ENCODE measurements around the gene HS3ST6.
"Not testable (repeated sequence)": the region's sequence is repeated elsewhere in the genome, so short reads cannot be mapped to it uniquely, and the experiment has no call there.

The HS3ST6 gene

DNA sequence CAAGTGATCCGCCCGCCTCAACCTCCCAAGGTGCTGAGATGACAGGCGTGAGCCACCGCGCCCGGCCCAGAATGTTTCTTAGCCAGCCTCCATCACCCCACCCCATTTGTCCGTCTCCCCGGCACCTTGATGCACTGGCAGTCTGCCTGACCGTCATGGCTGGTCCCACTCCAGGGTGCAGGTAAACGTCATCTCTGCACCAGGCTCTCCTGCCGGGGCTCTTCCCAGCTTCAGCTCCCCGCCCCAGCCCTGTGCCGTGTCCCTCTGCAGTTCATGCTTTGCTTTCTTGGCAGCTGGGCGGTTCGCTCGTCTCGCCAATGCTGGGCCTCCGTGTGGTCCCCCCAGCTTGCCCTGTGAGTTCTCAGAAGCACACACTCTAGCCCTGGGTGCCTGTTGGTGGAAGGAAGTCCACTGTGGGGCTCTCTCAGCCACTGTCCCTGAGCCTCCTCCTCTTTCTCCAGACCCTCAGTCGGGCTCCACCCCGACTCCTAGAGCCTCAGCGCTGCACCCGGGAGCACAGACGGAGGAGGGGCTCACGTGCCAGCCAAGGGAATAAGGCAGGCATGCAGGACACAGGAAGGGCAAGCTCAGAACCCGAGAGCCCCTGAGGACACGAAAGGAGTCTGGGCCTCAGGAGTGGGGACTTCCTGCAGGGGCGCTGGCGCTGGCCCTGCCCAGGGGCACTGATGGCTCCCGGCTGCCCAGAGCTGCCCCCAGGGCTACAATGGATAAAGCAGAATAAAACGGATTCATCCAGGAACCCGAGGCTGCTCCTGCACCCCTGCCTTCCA, 12.0 kb downstream of the HS3ST6 start:
- no peak for DNase-seq

DNA sequence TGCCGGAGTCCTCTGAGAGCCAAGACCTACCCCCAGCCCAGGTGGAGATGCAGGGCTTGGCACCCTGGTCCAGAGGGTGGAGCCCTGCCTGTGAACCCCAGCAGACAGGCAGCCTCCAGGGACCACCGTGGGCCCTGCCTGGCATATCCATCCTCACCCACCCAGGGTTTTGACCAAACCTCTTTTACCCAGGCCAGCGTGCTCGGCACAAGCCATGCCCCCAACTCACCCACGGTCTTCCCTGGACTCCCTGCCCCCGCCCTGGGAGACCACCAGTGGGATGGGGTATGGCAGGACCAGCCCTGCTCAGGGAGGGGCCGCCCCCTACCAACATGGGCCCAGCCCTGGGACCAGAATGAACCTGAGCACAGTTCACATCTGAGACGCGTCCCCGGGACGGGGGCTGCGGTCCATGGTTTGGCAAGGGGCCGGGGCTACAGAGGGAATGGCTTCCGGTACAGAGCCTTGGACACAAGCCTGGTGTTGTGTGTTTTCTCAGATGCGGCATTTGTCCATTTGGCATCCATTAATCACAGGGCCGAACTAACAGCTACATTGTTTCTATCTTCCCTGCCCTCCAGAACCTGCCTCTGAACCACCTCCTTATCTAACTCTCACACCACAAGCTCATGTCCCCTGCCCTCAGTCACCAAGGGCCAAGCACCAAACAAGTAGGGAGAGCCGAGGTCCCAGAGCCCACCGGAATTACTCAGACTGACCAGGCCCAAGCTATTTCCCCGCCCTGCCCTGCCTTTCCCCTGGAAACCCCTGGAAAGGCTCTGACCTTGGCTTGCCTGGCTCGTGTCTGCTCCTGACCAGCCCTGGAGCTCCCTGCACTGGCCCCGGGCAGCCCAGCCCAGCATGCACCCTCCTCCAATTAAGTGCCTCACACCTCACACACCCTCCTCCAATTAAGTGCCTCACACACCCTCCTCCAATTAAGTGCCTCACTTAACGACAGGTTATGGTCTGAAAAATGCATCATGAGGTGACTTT, 14.1 kb downstream of the HS3ST6 start:
- DNase-seq, result no peak

DNA sequence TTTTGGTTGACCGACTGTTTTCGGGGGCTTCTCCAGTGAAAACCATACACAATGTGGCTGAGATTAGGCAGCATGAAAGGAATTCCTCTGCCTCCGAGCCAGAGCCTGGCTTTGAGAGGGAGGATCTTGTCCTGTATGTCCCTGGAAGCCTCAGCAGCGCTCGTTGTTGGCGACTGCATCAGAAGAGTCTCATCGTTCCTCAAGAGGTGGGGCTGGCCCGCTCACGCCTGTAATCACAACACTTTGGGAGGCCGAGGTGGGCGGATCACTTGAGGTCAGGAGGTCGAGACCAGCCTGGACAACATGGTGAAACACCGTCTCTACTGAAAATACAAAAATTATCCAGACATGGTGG, 15.0 kb downstream of the HS3ST6 start:
- no peak for DNase-seq

DNA sequence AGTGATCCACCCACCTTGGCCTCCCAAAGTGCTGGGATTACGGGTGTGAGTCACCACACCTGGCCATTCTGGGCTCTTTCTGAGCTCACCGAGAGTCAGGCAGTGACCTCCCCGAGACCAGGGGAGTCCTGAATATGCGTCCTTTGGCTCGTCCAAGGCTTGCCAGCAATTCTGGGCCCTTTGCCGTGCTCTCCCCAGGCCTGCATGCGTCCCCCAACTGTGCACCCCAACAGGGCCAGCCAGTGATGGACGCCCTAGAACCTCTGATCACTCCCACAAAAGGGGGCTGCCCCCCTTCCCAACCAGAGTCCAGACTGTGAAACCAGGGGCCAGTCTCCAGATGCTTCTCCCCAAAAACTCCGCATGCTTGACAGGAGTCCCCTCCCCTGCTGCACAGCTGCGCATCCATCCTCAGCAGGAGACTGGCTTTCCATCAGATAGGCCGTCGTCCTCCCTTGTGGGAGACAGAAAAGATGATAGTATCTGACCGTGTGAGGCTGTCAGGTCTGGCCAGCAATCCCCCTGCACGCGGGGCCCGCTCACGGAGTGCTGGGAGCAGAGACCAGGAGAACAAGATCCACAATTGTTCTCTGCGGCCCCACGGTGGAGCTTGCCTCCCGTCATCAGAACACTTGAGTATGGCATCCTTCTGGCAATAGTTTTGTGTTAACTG, 15.5 kb downstream of the HS3ST6 start:
- DNase-seq, result no peak

DNA sequence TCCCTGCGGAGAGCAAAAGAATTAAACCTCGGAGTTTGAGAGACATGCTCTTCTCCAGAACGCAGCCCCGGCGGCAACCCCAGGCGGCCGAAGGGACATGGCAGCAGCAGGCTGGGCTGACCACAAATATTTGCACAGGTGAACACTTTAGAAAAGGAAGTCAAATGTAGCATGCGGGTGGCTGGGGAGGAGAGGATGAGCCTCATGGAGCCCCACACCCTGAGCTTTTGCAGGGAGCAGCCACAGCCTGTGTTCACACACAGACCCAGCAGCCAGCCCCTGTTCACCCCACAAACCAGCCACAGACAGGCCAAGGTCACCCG, 17.8 kb downstream of the HS3ST6 start:
- DNase-seq, result no peak

DNA sequence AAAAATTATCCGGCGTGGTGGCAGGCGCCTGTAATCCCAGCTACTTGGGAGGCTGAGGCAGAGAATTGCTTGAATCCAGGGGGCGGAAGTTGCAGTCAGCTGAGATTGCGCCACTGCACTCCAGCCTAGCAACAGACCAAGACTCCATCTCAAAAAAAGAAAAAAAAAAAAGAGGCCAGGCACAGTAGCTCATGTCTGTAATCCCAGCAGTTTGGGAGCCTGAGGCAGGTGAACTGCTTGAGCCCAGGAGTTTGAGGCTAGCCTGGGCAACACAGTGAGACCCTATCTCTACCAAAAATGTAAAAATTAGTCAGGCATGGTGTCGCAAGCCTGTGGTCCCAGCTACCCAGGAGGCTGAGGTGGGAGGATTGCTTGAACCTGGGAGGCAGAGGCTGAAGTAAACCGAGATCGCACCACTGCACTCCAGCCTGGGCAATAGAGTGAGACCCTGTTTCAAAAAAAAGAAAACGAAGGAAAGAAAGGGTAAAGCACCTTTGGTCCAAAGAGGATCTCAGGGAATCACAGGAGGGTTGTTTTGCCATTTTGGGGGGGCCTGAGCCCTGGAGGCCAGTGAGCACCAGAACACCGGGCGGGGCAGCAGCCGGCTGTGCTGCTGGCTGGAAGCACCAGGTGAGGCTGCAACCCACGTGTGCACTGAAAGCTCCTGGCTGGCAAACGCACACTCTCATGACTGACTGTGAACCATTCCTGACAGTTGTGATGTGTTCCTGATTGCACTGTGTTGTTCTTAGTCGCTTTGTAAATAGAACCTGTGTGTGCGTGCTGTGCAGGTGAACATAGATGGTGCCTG, 18.4 kb downstream of the HS3ST6 start:
- no peak for DNase-seq

DNA sequence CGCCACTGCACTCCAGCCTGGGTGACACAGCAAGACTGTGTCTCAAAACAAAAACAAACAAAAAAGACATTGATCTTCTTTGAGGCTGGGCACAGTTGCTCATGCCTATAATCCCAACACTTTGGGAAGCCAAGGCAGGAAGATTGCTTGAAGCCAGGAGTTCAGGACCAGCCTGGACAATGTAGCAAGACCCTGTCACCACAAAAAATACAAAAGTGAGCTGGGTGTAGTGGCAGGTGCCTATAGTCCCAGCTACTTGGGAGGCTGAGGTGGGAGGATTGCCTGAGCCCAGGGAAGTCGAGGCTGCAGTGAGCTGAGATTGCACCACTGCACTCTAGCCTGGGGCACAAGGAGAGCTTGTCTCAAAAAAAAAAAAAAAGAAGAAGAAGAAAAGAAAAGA, 20.5 kb downstream of the HS3ST6 start:
- not testable (repeated sequence) for DNase-seq

DNA sequence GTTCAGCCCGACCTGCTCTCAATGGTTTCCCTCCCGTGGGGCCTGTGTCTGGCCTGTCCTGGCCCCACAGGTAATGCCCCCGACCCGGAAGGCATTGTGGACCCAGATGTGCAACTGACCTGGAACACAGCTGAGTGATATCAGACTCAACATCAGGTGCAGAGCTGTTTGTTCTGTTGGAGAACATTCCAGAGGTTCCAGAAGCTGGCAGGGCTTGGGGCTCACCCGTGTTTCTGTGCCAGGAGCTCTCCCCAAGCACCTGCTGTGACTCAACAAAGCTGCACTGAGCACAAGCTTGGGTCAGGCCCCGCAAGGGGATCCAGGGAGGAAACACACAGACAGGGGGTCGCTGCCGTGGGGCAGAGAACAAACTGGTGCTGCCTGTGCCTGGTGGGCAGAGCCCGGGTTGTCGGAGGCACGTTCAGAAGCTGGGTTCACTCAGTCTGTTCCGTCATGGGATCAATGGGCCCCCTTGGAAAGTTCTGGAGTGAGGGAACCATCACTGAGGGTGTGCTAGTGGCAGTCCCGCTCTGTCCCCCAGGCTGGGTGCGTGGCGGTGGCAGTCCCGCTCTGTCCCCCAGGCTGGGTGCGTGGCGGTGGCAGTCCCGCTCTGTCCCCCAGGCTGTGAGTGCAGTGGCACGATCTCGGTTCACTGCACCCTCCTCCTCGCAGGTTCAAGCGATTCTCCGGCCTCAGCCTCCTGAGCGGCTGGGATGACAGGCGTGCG, 22.1 kb downstream of the HS3ST6 start:
- no peak for DNase-seq

DNA sequence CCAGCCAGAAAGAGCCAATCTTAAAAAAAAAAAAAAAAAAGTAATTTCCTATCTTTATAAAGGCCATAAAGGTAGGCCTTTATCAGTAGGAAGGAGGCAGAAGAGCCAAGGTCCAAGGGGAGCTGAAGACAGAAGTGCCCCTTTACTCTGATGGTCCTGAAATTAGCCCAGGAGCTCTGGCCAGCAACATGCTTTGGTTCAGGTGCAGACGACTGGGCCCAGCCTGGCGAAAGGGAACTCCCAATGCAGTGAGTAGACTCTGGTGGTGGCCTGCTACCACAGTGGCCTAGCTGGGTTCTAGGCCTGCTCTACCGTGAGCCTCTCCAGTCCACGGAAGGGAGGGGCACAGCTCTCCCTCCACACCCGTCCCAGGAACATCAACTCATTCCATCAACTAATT, 23.1 kb downstream of the HS3ST6 start:
- DNase-seq, result no peak

DNA sequence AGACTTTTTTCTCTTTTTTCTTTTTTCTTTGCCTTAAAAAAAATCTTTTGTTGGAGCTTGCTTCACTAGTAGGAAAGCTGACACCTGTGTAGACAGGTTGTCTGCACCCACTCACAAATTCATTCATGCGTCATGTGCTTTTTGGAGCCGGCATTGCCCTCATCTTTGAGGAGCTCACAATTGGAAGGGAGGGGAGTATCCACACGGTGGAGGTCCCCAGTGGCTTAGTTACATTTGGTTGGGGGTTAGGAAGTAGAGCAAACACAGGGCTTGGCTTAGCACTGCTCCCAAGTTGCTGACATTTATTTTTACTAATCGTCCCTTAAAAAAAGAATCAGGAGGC, 27.5 kb downstream of the HS3ST6 start:
- DNase-seq, result no peak

DNA sequence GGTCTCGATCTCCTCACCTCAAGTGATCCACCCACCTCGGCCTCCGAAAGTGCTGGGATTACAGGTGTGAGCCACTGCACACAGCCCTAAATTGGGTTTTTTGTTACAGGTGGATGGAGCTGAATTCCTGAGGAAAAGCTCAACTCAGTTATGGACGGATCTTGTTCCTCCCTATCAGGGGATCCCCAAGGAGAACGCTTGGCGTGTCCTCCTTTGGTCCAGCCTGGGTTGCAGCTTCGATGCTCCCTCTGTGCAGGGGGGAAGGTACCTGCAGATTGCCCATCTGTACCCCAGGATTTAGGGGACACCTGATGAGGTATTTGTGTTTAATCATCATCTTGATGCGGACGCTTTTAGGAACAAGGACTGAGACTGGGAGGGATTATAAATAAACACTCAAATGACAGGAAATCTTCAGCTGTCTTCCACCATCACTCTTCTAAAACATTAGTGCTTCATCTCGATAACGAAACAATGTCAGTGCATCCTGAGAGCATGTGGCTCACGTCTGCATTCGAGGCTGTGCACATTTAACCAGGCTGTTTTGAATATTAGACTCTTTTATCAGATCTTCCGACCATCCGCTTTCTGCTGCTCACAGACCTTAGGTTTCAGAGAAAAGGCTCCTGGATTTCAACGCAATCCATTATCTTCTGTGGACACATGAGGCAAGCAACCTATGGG, 28.0 kb downstream of the HS3ST6 start:
- no peak for DNase-seq

DNA sequence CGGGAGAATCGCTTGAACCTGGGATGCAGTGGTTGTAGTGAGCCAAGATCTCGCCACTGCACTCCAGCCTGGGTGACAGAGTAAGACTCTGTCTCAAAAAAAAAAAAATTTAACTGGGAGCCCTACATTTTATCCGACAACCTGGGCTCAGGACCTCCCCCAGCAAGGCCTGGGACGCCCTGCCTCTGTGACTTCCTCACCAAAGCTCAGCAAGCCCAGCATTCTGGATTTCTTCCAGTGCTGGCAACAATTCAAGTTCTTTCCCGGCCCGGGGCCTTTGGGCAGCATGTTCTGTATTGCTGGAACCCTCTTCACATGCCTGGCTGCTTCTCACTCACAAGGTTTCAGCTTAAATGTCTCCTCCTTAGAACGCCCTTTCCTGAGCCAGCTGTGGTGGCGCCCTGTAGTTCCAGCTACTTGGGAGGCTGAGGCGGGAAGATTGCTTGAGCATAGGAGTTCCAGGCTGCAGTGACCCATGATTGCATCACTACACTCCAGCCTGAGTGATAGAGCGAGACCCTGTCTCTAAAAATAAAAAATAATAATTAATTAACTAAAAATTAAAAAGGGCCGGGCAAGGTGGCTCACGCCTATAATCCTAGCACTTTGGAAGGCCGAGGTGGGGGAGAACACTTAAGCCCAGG, 30.4 kb downstream of the HS3ST6 start:
- DNase-seq, result no peak

DNA sequence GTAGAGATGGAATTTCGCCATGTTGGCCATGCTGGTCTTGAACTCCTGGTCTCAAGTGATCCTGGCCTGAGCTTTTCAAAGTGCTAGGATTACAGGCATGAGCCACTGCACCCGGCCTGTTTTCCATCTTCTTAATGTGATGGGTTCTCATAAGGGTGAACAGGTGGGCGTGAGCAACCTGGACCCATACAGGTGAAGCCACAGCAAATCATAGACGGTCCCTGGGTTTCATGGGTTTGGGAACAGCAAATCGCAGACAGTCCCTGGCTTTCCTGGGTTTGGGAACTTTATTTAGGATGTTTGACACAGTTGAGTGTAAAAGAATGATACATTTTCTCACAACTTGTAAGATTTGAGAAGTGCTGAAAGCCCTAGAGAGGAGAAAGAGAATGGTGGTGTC, 33.3 kb downstream of the HS3ST6 start:
- no peak for DNase-seq

DNA sequence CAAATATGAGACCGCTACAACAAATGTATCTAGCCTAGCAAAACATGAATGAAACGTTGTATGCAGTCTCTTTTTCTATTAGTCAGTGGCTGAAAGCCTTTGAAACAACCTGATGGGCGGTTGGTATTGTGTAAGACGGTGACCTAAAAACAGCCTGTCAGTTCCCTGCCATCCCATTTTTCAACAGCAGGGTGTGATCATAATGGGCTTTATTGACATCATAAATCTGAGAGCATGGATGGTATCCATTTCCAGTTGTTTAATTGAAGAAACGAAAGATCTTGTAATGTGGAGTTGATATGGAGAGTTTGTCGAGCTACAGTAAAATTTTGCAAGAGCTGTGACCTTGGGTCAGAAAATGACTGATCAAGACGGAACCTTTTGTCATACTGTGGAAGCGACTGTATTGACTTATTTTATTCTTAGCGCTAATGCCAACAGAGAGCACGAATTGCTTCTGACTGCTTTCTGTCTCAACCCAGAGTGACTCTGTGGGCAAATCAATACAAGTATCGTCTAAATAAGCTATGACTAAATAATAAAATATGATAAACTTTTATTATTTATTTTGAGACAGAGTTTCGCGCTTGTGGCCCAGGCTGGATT, 34.0 kb downstream of the HS3ST6 start:
- no peak for DNase-seq

DNA sequence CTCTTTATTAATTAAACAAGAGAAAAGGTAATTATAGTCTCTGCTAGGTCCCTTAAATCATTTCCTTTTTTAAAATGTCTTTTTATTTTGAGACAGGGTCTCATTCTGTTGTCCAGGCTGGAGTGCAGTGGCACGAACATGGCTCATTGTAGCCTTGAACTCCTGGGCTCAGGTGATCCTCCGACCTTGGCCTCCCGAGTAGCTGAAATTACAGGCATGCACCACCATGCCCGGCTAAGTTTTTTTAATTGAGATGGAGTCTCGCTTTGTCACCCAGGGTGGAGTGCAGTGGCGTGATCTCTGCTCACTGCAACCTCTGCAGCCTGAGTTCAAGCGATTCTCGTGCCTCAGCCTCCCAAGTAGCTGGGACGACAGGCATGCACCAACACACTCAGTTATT, 37.0 kb downstream of the HS3ST6 start:
- not testable (repeated sequence) for DNase-seq

DNA sequence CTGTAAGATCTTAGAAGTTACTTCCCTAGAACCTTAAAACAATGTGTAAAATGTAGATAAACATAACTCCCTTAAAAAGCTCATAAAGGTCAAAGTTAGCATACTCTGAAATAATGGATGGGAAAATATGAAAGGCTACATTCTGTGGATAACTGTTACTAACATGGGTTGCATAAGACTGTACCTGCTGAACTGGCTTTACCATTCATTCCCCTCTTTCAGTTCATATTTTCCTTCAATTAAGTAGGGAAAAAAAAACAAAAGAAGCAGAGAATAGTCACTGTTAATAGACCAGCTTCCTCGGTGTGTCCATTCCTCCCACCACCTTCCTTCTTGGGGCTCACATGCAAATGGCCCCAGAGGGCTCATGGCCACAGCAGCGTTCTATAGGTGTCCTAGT, 38.7 kb downstream of the HS3ST6 start:
- no peak for DNase-seq

DNA sequence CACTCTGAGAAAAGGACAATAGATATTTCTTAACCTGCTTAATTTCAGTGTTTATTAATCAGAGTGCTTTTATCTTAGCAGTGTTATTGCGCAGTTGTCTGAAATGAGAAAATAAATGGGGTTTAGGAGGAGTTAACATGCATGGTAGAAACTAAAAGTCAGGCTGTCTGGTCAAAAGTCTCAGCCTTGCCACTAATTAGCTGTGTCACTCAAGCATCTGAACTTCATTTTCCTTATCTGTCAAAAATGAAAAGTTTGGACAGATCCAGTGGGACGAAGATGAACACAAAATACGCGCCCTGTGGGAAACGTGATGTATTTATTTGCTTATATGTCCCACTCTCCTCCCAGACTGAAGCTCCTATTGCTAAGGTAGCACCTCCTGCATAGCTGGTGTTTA, 40.0 kb downstream of the HS3ST6 start:
- no peak for DNase-seq

DNA sequence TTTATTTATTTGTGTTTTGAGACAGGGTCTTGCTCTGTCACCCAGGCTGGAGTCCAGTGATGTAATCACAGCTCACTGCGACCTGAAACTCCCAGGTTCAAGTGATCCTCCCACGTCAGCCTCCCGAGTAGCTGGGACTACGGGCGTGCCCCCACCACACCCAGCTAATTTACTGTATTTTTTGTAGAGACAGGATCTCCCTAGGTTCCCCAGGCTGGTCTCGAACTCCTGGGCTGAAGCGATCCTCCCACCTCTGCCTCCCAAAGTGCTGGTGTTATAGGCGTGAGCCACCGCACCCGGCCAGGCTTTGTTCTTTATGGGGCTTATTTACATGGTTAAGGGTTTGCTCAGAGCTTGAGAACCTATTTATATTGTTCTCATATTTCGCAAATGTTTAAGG, 40.4 kb downstream of the HS3ST6 start:
- no peak for DNase-seq

DNA sequence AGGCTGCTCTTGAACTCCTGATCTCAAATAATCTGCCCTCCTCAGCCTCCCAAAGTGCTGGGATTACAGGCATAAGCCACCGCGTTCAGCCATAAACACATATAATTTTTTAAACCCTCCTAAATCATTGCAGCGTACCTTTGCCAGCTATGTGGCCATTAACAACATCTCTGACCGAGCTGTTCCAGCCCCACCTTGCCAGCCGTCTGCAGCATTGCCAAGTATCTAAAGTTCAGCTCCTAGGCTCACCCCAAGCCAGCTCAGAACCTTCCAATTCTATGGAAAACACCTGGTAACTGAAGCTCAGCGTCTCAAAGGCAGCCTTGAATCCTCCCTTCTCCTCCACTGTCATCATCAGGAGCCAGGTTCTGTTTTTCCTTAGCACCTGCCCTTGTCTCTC, 41.1 kb downstream of the HS3ST6 start:
- no peak for DNase-seq

DNA sequence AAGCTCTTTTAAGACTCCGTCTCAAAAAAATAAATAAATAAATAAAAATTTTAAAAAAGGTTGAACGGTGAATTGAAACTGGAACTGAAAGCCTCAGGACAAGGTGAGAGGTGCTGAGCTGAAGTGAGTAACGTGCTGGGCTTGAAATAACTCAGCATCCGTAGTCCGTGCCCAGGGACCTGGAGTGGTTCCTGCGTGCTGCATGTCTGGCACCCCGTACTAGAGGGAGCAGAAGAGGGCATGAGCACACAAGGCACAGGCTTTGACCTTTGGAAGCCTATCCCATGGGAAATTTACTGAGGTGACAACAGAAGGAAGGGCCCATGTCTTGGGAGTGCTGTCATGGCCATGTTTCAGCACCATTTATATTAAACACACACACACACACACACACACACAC, 41.7 kb downstream of the HS3ST6 start:
- DNase-seq, result peak in 1 of 5 donors; percentile 35

DNA sequence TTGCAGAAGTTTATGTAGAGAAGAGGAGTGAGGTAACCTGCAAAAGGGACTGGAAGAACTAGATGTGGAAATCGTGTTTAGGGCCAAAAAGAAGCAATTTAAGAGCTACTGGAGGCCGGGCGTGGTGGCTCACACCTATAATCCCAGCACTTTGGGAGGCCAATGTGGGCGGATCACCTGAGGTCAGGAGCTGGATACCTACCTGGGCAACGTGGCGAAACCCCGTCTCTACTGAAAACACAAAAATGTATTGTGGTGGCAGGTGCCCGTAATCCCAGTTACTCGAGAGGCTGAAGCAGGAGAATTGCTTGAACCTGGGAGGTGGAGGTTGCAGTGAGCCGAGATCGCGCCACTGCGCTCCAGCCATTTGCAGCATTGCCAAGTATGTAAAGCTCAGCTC, 42.1 kb downstream of the HS3ST6 start:
- DNase-seq, result not testable (repeated sequence)

Data from T-helper 1 cell (primary cell).